Measurements from ENCODE around the gene ADRA1B. TPM values are rescaled to one million over a fixed set of nuclear protein-coding genes. Genes with fewer than 3 reads are reported as not detected.

The ADRA1B gene
- total and polyA plus RNA-seq, 2 donors from 2014 or later: 1.6 to 2.3 TPM

- no peak for FAIRE-seq
- Histone ChIP-seq H3K9me3 (ENCODE audit: control insufficient read depth in 2 of 3, insufficient read depth in 1 of 3, low read length in 3 of 3) (no peaks in the 10 kb centered on the region), H3K4me3 (ENCODE audit: low read length in 3 of 3) (no peak overlapping the region), H3K36me3 (ENCODE audit: control insufficient read depth in 2 of 3, insufficient read depth in 3 of 3, low read length in 3 of 3) (no peaks in the 10 kb centered on the region), H3K27me3 (ENCODE audit: control insufficient read depth, insufficient read depth, low read length) (no peaks in the 10 kb centered on the region), H3K9ac (ENCODE audit: low read length in 3 of 3) (no peak overlapping the region), H3K4me1 (ENCODE audit: control insufficient read depth in 2 of 3, insufficient read depth in 2 of 3, low read depth in 1 of 3, low read length in 3 of 3) (no peaks in the 10 kb centered on the region), H3K27ac (ENCODE audit: low read depth in 2 of 2, low read length in 2 of 2) (no peak overlapping the region)
- intact Hi-C loops (cut with DNase I): no loop called here
- no peak for TF ChIP-seq CTCF (IDR thresholded peaks at IDR 0.05; ENCODE audit: borderline replicate concordance, extremely low read depth, insufficient read depth)
- no peak for DNase-seq
Observed at GRCh38 chr5:159901308-159901707, 15.0 kb upstream of the ADRA1B start.

- H3K27ac ChIP-seq (ENCODE audit: low read depth in 2 of 2, low read length in 2 of 2): no peak overlapping the region
- FAIRE-seq: no peak
- no peak for DNase-seq
- H3K9me3 ChIP-seq (ENCODE audit: control insufficient read depth in 2 of 3, insufficient read depth in 1 of 3, low read length in 3 of 3): no peaks in the 10 kb centered on the region
- no peaks in the 10 kb centered on the region for H3K4me1 ChIP-seq (ENCODE audit: control insufficient read depth in 2 of 3, insufficient read depth in 2 of 3, low read depth in 1 of 3, low read length in 3 of 3)
- TF ChIP-seq CTCF (IDR thresholded peaks at IDR 0.05; ENCODE audit: borderline replicate concordance, extremely low read depth, insufficient read depth): no peak
- H3K4me3 ChIP-seq (ENCODE audit: low read length in 3 of 3): no peak overlapping the region
- intact Hi-C loops (cut with DNase I): no loop called here
- H3K36me3 ChIP-seq (ENCODE audit: control insufficient read depth in 2 of 3, insufficient read depth in 3 of 3, low read length in 3 of 3): no peaks in the 10 kb centered on the region
- no peak overlapping the region for H3K9ac ChIP-seq (ENCODE audit: low read length in 3 of 3)
- H3K27me3 ChIP-seq (ENCODE audit: control insufficient read depth, insufficient read depth, low read length): no peaks in the 10 kb centered on the region
Observed at GRCh38 chr5:159901772-159902171, 14.5 kb upstream of the ADRA1B start.

GRCh38 chr5:159902444-159903121 lies 13.7 kb upstream of the ADRA1B start:
- H3K4me3 ChIP-seq (ENCODE audit: low read length in 3 of 3): no peak overlapping the region
- DNase-seq (peak in 4 of 5 donors; percentile 63 to 84 (median 78)), FAIRE-seq (no peak)
- TF ChIP-seq CTCF (IDR thresholded peaks at IDR 0.05; ENCODE audit: borderline replicate concordance, extremely low read depth, insufficient read depth): no peak
- no peaks in the 10 kb centered on the region for H3K36me3 ChIP-seq (ENCODE audit: control insufficient read depth in 2 of 3, insufficient read depth in 3 of 3, low read length in 3 of 3)
- H3K4me1 ChIP-seq (ENCODE audit: control insufficient read depth in 2 of 3, insufficient read depth in 2 of 3, low read depth in 1 of 3, low read length in 3 of 3): no peaks in the 10 kb centered on the region
- H3K27me3 ChIP-seq (ENCODE audit: control insufficient read depth, insufficient read depth, low read length): no peaks in the 10 kb centered on the region
- H3K27ac ChIP-seq (ENCODE audit: low read depth in 2 of 2, low read length in 2 of 2): no peak overlapping the region
- H3K9ac ChIP-seq (ENCODE audit: low read length in 3 of 3): no peak overlapping the region
- no peaks in the 10 kb centered on the region for H3K9me3 ChIP-seq (ENCODE audit: control insufficient read depth in 2 of 3, insufficient read depth in 1 of 3, low read length in 3 of 3)
- intact Hi-C loops (cut with DNase I): no loop called here

- no peak for DNase-seq
- no peaks in the 10 kb centered on the region for H3K27me3 ChIP-seq (ENCODE audit: control insufficient read depth, insufficient read depth, low read length)
- no peak overlapping the region for H3K4me3 ChIP-seq (ENCODE audit: low read length in 3 of 3)
- no peak overlapping the region for H3K9ac ChIP-seq (ENCODE audit: low read length in 3 of 3)
- H3K9me3 ChIP-seq (ENCODE audit: control insufficient read depth in 2 of 3, insufficient read depth in 1 of 3, low read length in 3 of 3): no peaks in the 10 kb centered on the region
- no peaks in the 10 kb centered on the region for H3K36me3 ChIP-seq (ENCODE audit: control insufficient read depth in 2 of 3, insufficient read depth in 3 of 3, low read length in 3 of 3)
- intact Hi-C loops (cut with DNase I): no loop called here
- no peak for TF ChIP-seq CTCF (IDR thresholded peaks at IDR 0.05; ENCODE audit: borderline replicate concordance, extremely low read depth, insufficient read depth)
- no peak overlapping the region for H3K27ac ChIP-seq (ENCODE audit: low read depth in 2 of 2, low read length in 2 of 2)
- FAIRE-seq: no peak
- no peaks in the 10 kb centered on the region for H3K4me1 ChIP-seq (ENCODE audit: control insufficient read depth in 2 of 3, insufficient read depth in 2 of 3, low read depth in 1 of 3, low read length in 3 of 3)
Observed at GRCh38 chr5:159903131-159903530, 13.2 kb upstream of the ADRA1B start.
